ENCODE data around the gene TMEM135.

DNA sequence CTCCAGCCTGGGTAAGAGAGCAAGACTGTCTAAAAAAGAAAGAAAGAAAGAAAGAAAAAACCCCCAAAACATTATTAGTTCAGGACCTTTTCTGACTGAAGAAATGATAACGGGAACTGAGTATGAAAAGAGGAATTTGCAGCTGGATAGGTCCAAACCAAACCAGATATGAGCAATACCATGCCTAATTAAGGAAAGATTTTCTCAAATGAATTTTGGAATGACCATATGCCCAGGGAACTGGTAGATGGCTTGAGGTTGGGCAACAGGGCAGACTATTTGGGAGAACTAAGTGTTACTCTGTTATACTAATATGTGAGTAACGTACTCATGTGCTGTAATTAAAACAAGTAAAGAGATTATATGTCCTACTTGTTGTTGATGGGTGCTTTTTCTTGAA is 186.1 kb downstream of the TMEM135 start:
- TF ChIP-seq, protein P1, sequence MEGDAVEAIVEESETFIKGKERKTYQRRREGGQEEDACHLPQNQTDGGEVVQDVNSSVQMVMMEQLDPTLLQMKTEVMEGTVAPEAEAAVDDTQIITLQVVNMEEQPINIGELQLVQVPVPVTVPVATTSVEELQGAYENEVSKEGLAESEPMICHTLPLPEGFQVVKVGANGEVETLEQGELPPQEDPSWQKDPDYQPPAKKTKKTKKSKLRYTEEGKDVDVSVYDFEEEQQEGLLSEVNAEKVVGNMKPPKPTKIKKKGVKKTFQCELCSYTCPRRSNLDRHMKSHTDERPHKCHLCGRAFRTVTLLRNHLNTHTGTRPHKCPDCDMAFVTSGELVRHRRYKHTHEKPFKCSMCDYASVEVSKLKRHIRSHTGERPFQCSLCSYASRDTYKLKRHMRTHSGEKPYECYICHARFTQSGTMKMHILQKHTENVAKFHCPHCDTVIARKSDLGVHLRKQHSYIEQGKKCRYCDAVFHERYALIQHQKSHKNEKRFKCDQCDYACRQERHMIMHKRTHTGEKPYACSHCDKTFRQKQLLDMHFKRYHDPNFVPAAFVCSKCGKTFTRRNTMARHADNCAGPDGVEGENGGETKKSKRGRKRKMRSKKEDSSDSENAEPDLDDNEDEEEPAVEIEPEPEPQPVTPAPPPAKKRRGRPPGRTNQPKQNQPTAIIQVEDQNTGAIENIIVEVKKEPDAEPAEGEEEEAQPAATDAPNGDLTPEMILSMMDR (IDR thresholded peaks at IDR 0.05): no peak
- TF ChIP-seq POLR2A (IDR thresholded peaks at IDR 0.05): no peak
